Articular chondrocyte of knee joint (primary cell): ENCODE measurements around the gene ULK1. TPM values are rescaled to one million over a fixed set of nuclear protein-coding genes. Genes with fewer than 3 reads are reported as not detected.

Experiments used
- small RNA-seq: library from RNA; depleted of rRNA; stranded (forward); fragments of <200 nt; gene quantifications from one replicate; pipeline ENCODE3, GENCODE V24; 2012
- total RNA-seq: library from RNA; depleted of rRNA; stranded (reverse); fragments of >200 nt; gene quantifications from 2 replicates; pipeline ENCODE4 v1.2.3, GENCODE V29; 2012

Gene ULK1
- total RNA-seq: 7.0 and 8.8 TPM in 2 replicates

DNA sequence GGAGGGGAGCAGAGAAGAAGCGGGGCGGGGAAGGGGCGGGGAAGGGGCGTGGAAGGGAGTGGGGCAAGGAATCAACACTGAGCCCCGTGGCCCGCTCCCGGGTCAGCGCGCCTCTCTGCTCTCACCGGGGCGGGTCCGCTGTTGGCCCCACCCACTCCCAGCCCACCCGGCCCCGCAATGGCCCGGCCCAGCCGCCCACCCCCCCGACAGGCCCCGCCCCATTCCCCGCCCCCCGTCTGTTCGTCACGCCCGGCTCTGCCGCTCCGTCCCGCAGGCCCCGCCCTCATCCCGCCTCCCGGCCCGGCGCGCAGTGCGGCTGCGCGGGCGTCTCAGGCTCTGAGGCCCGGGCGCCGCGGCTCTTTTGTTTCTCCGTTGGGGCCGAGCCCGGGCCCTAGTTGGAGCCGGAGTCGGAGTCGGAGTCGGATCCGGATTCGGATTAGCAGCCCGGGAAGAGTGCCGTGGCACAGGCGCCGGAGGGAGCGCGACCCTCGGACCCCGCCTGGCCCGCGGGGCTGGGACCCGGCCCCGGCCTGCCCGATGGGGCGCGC is at the start of gene ULK1:
ULK1 (plus strand) TSS at position 310 of the 548 bp plus-strand sequence. CDS start 380 bp downstream, outside the sequence.

GRCh38 chr12:131928711-131929580 is 34.5 kb downstream of the ULK1 start, which contains the start of gene PUS1:
PUS1 (plus strand) TSS chr12:131929276; CDS start chr12:131929723, 447 bp downstream.

DNA sequence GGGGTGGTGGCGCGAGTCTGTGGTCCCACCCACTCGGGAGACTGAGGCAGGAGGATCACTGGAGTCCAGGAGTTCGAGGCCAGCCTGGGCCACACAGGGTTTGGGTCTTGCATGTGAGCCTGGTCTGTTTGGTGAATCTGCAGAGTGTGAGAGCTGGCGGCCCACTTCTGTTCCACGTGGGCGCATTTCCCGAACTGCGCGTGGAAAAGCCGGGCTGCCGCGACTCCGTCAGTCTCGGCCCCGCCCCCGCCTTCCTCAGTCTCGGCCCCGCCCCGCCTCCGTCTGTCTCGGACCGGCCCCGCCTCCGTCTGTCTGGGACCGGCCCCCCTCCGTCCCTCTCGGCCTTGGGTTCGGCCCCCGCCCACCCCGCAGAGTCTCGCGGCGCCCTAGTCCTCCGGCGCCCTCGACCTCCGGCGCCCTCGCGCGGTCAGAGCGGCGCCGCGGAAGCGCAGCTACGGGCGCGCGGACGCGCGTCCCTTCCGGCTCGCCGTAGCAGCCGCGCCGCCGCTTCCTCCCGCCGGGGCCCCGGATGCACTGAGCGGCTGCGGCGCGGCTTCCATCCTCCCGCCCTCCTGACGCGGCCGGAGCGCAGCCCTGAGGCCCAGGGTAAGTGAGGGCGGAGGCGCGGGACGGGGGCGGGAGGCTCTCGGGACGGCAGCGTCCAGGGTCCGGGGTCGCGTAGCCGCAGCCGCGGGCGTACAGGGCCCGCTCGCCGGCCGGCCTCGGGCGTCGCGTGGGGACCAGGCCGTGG is 55.2 kb downstream of the ULK1 start, which contains the start of gene EP400:
EP400 (plus strand) TSS at position 512 of the 751 bp plus-strand sequence. CDS start 10,678 bp downstream, outside the sequence.

Small RNAs within 50 kb of the gene (small RNA-seq; reads per million reads assigned to genes)
- gene AC131009.3: not detected

Other genes starting within 250 kb of the ULK1 start
- gene SFSWAP, start 183.5 kb upstream of the ULK1 start, total RNA-seq: 26.5 and 30.7 TPM in 2 replicates
- gene MMP17, start 66.2 kb upstream of the ULK1 start, total RNA-seq: 0.86 and 1.3 TPM in 2 replicates
- 5.4 and 7.1 TPM in 2 replicates for gene PUS1, start 34.7 kb downstream of the ULK1 start, total RNA-seq
- 13.9 and 14.0 TPM in 2 replicates for gene EP400, start 55.3 kb downstream of the ULK1 start, total RNA-seq
- gene DDX51, start 249.7 kb downstream of the ULK1 start, total RNA-seq: 5.6 and 7.6 TPM in 2 replicates
- 7.2 and 9.4 TPM in 2 replicates for gene NOC4L, start 249.8 kb downstream of the ULK1 start, total RNA-seq